Kidney epithelial cell (primary cell): ENCODE measurements around the gene ELAVL4. TPM values are rescaled to one million over a fixed set of nuclear protein-coding genes. Genes with fewer than 3 reads are reported as not detected.
"Not testable (repeated sequence)": the region's sequence is repeated elsewhere in the genome, so short reads cannot be mapped to it uniquely, and the experiment has no call there.

Experiments
- DNase-seq: peaks from one replicate; pipeline ENCODE4 v3.0.0-alpha.2; 2010; ENCODE audit warnings: low read depth
- H3K27me3 ChIP-seq: 2 replicates; pipeline ENCODE4 v1.6.0; 2011; ENCODE audit warnings: low read length; ENCODE audit not compliant: control insufficient read depth, insufficient read depth
- H3K36me3 ChIP-seq: 2 replicates; pipeline ENCODE4 v1.5.1; 2011; ENCODE audit warnings: low read length; ENCODE audit not compliant: control insufficient read depth, insufficient read depth
- H3K4me3 ChIP-seq: 2 replicates; pipeline ENCODE4 v1.5.1; 2011; ENCODE audit warnings: low read depth, mild to moderate bottlenecking, control low read depth, low read length
- total RNA-seq: library from RNA; depleted of rRNA; stranded (reverse); fragments of >200 nt; gene quantifications from 2 replicates; pipeline ENCODE4 v1.2.3, GENCODE V29; 2015
- TF ChIP-seq, protein P1 (sequence below): IDR thresholded peaks from 2 replicates; pipeline ENCODE4 v1.5.1; 2011; ENCODE audit warnings: mild to moderate bottlenecking, moderate library complexity, low read length, control low read depth, inconsistent platforms; ENCODE audit not compliant: insufficient read depth, poor library complexity, severe bottlenecking

Gene ELAVL4
- total RNA-seq, 1 donor from 2014 or later, result 0.13 TPM

DNA sequence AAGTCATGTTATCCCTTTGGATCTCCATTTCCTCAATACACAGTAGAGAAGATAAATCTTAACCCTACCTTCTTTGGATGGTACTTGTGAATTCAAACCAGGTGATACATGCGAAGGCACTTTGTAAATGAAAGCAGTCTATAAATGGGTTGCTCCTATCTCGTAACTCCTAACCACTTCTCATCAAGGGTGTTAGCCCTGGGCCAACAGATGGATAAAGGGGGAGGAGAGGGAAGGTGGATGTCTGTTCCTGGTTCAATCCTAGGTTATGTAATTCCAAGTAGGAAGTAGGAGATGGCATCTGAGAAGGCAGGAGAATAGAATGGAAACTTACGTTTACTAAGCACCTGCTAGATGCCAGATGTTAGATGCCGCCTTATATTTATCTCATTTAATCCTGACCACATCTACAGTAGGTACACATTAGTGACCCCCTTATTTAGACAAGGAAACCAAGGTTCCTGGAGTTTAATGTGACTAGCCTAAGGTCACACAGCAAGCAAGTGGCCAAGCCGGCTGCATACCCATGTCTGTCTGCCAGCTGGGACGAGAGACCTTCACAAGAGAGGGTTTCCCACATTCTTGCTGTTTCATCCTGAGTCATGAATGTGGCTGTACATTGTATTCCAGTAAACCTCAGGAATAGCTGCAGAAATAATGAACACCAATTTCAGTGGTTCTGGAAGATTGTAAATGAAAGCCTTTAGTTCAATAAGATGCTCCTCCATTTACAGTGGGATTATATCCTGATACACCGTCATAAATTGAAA is 47.7 kb downstream of the ELAVL4 start:
- H3K36me3 ChIP-seq, result no peaks in the 10 kb centered on the region
- no peak overlapping the region for H3K4me3 ChIP-seq
- H3K27me3 ChIP-seq, result no peaks in the 10 kb centered on the region
- TF ChIP-seq, protein P1, sequence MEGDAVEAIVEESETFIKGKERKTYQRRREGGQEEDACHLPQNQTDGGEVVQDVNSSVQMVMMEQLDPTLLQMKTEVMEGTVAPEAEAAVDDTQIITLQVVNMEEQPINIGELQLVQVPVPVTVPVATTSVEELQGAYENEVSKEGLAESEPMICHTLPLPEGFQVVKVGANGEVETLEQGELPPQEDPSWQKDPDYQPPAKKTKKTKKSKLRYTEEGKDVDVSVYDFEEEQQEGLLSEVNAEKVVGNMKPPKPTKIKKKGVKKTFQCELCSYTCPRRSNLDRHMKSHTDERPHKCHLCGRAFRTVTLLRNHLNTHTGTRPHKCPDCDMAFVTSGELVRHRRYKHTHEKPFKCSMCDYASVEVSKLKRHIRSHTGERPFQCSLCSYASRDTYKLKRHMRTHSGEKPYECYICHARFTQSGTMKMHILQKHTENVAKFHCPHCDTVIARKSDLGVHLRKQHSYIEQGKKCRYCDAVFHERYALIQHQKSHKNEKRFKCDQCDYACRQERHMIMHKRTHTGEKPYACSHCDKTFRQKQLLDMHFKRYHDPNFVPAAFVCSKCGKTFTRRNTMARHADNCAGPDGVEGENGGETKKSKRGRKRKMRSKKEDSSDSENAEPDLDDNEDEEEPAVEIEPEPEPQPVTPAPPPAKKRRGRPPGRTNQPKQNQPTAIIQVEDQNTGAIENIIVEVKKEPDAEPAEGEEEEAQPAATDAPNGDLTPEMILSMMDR, result no peak
- no peak for DNase-seq

DNA sequence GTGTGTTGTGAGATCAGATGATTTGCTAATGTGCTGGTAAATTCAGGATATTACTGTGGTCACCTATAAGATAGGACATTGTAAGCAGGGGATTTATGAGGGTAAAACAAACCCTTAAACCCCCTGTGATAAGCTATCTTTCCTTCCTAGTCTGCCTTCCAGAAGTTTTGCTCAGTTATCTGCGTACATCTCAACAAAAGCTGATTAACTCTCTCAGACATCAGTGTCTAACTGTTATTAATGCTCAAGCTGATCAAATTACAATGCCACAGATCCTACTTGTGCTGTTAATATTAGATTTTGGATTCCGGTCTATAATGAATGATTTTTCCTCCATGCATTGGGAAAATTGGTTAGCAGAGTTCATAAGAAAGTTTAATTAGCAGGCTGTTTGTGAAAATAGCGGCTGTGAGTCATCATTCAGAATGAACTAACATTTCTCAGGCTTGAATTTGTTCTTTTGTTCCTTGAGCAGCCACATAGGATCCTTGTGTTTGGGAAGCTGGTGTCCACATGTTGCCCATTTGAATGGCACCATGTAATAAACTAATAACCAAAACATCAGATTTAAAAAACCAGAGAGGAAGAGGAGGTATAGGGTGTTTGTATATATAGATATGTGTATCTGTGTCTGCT is 48.7 kb downstream of the ELAVL4 start:
- TF ChIP-seq, protein P1, result no peak
- no peak for DNase-seq
- Histone ChIP-seq H3K27me3 (no peaks in the 10 kb centered on the region), H3K4me3 (no peak overlapping the region), H3K36me3 (no peaks in the 10 kb centered on the region)

DNA sequence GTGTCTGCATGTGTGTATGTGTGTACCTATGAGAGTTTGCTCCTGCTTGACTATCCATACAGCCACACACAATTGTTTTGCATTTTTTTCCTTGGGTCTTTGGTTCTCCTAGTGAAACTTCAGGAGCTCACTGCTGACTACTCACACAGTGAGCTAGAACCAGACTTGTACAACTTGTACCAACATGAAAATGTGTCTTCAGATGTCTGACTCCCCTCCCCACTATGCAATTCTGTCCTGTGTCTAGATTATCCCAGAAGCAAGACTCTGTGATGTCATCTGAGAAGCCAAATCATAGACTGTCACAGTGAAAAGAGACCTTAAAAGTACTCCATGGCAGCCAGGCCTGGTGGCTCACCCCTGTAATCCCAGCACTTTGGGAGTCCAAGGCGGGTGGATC is 49.7 kb downstream of the ELAVL4 start:
- no peak overlapping the region for H3K4me3 ChIP-seq
- DNase-seq, result no peak
- H3K27me3 ChIP-seq, result no peaks in the 10 kb centered on the region
- no peaks in the 10 kb centered on the region for H3K36me3 ChIP-seq
- TF ChIP-seq, protein P1, result no peak

DNA sequence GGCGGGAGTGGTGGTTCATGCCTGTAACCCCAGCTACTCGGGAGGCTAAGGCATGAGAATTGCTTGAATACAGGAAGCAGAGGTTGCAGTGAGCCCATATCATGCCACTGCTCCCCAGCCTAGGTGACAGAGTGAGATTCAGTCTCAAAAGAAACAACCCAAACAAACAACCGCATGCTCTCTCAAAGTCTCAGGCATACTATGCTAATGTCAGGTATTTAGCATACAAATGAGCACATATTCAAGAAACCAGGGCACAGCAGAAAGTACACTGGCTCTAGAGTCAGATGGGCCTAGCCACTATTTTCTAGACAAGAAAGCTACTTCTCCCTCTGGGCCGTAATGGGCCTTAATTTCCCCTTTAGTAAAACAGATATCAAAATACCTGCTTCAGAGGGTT is 55.0 kb downstream of the ELAVL4 start:
- no peaks in the 10 kb centered on the region for H3K36me3 ChIP-seq
- H3K4me3 ChIP-seq, result no peak overlapping the region
- TF ChIP-seq, protein P1, result no peak
- DNase-seq, result no peak
- no peaks in the 10 kb centered on the region for H3K27me3 ChIP-seq

DNA sequence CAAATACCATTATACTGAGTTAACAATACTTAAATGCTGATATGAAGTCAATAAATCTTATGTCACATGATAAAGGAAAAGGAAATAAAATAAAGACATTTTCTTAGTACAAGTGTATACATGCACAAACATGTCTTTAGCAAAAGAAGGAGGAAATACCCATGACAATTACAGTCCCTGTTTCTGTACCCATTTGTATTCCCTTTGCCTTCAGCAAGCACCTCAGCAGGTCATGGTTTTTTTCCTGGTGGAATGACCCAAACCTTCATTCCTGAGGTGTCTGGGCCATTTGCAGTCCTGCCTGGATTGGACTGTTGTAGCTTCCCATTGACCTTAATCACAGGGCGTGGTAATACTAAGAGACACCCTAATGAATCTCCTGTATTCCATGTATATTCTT is 57.6 kb downstream of the ELAVL4 start:
- H3K27me3 ChIP-seq, H3K4me3 ChIP-seq, DNase-seq, H3K36me3 ChIP-seq: not testable (repeated sequence)

DNA sequence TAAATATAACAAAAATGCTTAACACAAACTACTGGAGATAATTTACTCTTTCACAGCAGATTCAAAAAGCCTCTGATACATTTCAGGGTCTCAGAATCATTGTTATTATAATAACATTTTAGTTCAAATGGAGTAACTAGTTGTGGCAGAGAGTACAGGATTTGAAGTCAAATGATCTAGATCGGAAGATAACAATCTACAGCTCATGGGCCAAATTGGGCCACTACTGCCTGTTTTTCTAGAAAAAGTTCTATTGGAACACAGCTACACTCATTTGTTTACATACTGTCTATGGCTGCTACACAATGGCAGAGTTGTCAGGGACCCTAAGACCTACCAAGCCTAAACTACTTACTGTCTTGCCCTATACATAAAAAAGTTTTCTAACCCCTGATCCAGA is 63.6 kb downstream of the ELAVL4 start:
- H3K27me3 ChIP-seq, result no peaks in the 10 kb centered on the region
- no peak overlapping the region for H3K4me3 ChIP-seq
- no peaks in the 10 kb centered on the region for H3K36me3 ChIP-seq
- TF ChIP-seq, protein P1, result no peak
- DNase-seq, result no peak
